GM13977 (cell line): ENCODE data around the gene CHST15.
A peak's percentile ranks its signal among the peaks of the same experiment; 100 is the strongest.

Source experiments
- DNase-seq: peaks from one replicate; pipeline ENCODE4 v3.0.0; 2012; ENCODE audit warnings: low spot score
- in situ Hi-C: fragments of 300-500 bp; cut with MboI; formaldehyde crosslinking; loops from one replicate; pipeline ENCODE4 v1.12.0; 2022; ENCODE audit warnings: low sequenced_read_pairs, low pct_unique_long_range_greater_than_20kb, mixed read lengths, inconsistent platforms; ENCODE audit not compliant: unreplicated experiment
- TF ChIP-seq, protein P1 (sequence below): IDR thresholded peaks from 2 replicates; pipeline ENCODE4 v1.5.1; 2012; ENCODE audit warnings: mild to moderate bottlenecking, control low read depth; ENCODE audit not compliant: insufficient read depth; ENCODE audit errors: extremely low read depth, missing control alignments

The CHST15 gene

GRCh38 chr10:124045801-124046355 lies 47.5 kb downstream of the CHST15 start:
- TF ChIP-seq, protein P1, sequence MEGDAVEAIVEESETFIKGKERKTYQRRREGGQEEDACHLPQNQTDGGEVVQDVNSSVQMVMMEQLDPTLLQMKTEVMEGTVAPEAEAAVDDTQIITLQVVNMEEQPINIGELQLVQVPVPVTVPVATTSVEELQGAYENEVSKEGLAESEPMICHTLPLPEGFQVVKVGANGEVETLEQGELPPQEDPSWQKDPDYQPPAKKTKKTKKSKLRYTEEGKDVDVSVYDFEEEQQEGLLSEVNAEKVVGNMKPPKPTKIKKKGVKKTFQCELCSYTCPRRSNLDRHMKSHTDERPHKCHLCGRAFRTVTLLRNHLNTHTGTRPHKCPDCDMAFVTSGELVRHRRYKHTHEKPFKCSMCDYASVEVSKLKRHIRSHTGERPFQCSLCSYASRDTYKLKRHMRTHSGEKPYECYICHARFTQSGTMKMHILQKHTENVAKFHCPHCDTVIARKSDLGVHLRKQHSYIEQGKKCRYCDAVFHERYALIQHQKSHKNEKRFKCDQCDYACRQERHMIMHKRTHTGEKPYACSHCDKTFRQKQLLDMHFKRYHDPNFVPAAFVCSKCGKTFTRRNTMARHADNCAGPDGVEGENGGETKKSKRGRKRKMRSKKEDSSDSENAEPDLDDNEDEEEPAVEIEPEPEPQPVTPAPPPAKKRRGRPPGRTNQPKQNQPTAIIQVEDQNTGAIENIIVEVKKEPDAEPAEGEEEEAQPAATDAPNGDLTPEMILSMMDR = no peak
- in situ Hi-C loops = no loop called here

DNA sequence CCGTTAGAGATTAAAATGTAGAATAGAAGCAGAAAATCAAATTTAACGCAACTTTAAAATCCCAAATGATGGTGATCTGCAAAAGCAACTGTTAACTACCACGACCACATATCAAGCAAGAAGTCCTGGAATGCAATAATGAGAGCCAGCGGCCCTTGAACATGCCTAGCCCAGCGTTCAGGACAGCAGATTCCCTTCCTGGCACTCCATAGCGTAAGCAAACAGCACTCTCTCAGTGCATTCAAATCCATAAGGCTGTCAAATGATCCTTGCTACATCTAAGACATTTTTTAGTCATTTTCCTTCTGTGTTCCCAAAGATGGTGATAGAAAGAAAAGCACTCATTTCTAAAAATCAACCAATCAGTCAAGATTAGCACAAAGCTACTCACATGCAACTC lies 48.1 kb downstream of the CHST15 start:
- TF ChIP-seq, protein P1 = no peak
- in situ Hi-C loops = no loop called here
- DNase-seq = no peak

More at GRCh38 chr10:124045801-124046355, 47.5 kb downstream of the CHST15 start:
- no peak for DNase-seq

- TF ChIP-seq, protein P1 = no peak
- DNase-seq = no peak
- in situ Hi-C loops = no loop called here
Measured at GRCh38 chr10:124044143-124044862, 49.1 kb downstream of the CHST15 start.

DNA sequence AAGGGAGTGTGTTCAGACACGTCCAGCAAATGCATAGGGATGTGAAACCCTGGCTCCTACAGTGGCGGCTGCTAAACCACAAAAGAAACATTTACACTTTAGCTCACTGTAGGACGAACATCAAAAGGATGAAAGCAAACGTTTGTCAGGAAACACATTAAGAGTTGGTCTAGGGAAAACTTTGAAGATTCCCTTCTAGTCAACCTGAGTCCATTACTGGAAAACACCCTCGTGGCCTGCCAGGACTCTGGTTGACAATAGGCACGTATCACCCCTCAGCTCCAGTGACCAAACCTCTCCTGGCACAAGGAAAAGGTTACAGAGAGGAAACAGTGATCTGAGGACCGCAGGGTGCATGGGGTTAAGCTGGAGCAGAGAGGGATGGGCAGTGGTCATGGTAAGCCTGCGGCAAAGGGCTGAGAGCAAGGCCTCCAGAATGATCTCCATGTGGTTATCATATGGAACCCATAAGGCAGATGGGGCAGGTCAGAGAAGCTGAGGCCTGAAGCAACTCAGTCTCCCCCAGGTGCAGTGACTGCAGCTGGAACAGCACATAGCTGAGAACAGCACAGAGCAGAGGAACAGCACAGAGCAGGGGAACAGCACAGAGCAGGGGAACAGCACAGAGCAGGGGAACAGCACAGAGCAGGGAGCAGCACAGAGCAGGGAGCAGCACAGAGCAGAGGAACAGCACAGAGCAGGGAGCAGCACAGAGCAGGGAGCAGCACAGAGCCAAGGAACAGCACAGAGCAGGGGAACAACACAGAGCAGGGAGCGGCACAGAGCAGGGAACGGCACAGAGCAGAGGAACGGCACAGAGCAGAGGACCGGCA lies 49.9 kb downstream of the CHST15 start:
- peak; percentile 65 for DNase-seq
- TF ChIP-seq, protein P1 = no peak
- in situ Hi-C loops = no loop called here

DNA sequence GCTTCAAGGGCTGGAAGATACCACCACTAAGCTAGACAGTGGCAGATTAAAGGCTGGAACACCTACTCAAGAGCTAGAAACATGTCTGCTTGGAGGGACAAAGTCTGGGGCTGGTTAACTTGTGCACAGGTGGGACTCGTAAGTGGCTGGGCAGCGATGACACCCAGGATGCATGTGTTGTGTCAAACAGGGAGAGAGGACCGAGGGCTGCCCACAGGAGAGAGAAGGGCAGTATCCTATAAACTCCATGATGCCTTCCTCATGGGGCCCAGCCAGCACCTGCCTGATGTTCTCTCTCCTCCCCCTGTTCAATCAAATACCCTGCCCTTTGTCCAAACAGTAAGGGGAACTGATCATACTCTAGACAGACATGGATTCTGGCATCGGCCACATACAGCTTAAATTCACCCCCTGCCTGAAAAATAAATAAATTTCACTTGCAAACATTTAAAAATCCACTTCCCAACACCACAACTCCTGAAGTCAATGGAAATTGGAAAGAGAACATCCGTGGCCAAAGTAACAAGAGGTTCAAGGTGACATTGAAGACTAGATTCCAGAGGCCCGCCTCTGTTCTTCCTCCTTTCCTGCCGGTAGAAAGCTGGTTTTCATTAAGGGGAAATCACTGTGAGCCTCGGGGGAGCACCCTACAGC lies 50.6 kb downstream of the CHST15 start:
- TF ChIP-seq, protein P1 = no peak
- in situ Hi-C loops = no loop called here

More for the DNA sequence above, 50.6 kb downstream of the CHST15 start:
- DNase-seq = no peak
